Activated T-helper 2 cell treated with anti-CD3 and anti-CD28 coated beads, Interferon-gamma antibody, Interleukin-2, Interleukin-4, amounts not matched to agents 10 μg/mL and 5 μg/mL and 100 μg/mL, durations not matched to agents 14 hours and 24 hours and 36 hours (primary cell): ENCODE data around the gene PIK3CD. TPM values are rescaled to one million over a fixed set of nuclear protein-coding genes. Genes with fewer than 3 reads are reported as not detected.

Experiments
- DNase-seq: peaks from one replicate; pipeline ENCODE4 v3.0.0; 2021; ENCODE audit warnings: low spot score
- H3K27ac Mint-ChIP-seq: one replicate; pipeline ENCODE4 v1.8.0; 2021; ENCODE audit warnings: mixed read lengths
- H3K27me3 Mint-ChIP-seq: one replicate; pipeline ENCODE4 v1.8.0; 2021; ENCODE audit warnings: low read depth, mixed read lengths
- H3K36me3 Mint-ChIP-seq: one replicate; pipeline ENCODE4 v1.8.0; 2021; ENCODE audit warnings: low read depth, mixed read lengths
- H3K4me1 Mint-ChIP-seq: one replicate; pipeline ENCODE4 v1.8.0; 2021; ENCODE audit warnings: low read depth, mixed read lengths
- H3K4me3 Mint-ChIP-seq: one replicate; pipeline ENCODE4 v1.8.0; 2021; ENCODE audit warnings: low read depth, mild to moderate bottlenecking, moderate library complexity, mixed read lengths
- H3K9me3 Mint-ChIP-seq: one replicate; pipeline ENCODE4 v1.8.0; 2021; ENCODE audit warnings: mixed read lengths
- intact Hi-C: fragments of 100-400 bp; cut with micrococcal nuclease; formaldehyde crosslinking; loops from one replicate; pipeline ENCODE4 v1.15.1; 2023
- total RNA-seq: library from RNA; stranded (reverse); gene quantifications from 2 replicates; pipeline ENCODE4 v1.2.3, GENCODE V29; 2022

PIK3CD gene
- total RNA-seq, 1 donor from 2014 or later, result 184 TPM

- no peak overlapping the region for H3K27ac Mint-ChIP-seq
- intact Hi-C loops, result loop anchor here (10.0 kb wide), 1 partner anchor 142 kb away; no protein-coding TSS in a partner anchor
- H3K27me3 Mint-ChIP-seq, result no peaks in the 10 kb centered on the region
- H3K4me3 Mint-ChIP-seq, result no peak overlapping the region
- H3K36me3 Mint-ChIP-seq, result peaks cover 86% of the 10 kb centered on the region
- peaks cover 5% of the 10 kb centered on the region for H3K9me3 Mint-ChIP-seq
- H3K4me1 Mint-ChIP-seq, result peaks cover 30% of the 10 kb centered on the region
- no peak for DNase-seq
Observed at GRCh38 chr1:9722378-9722749, 70.8 kb downstream of the PIK3CD start.

- peak overlapping the region; percentile 50 for H3K27ac Mint-ChIP-seq
- H3K4me1 Mint-ChIP-seq, result peaks cover 28% of the 10 kb centered on the region
- no peak overlapping the region for H3K4me3 Mint-ChIP-seq
Observed at GRCh38 chr1:9723068-9723805, 71.7 kb downstream of the PIK3CD start.

GRCh38 chr1:9723926-9724325 is 72.4 kb downstream of the PIK3CD start:
- H3K27ac Mint-ChIP-seq, result peak overlapping the region; percentile 50
- intact Hi-C loops, result loop anchor here (10.0 kb wide), 1 partner anchor 141 kb away; no protein-coding TSS in a partner anchor

More at GRCh38 chr1:9723068-9723805, 71.7 kb downstream of the PIK3CD start:
- intact Hi-C loops, result loop anchor here (10.0 kb wide), 1 partner anchor 142 kb away; no protein-coding TSS in a partner anchor
- H3K27me3 Mint-ChIP-seq, result no peaks in the 10 kb centered on the region
- no peak for DNase-seq
- H3K36me3 Mint-ChIP-seq, result peaks cover 86% of the 10 kb centered on the region
- H3K9me3 Mint-ChIP-seq, result peaks cover 5% of the 10 kb centered on the region

GRCh38 chr1:9724706-9725476 is 73.4 kb downstream of the PIK3CD start:
- Mint-ChIP-seq H3K9me3 (peaks cover 5% of the 10 kb centered on the region), H3K36me3 (peaks cover 84% of the 10 kb centered on the region), H3K4me3 (no peak overlapping the region), H3K27me3 (no peaks in the 10 kb centered on the region), H3K4me1 (peaks cover 32% of the 10 kb centered on the region), H3K27ac (peak overlapping the region; percentile 62)
- DNase-seq, result peak; percentile 58
- intact Hi-C loops, result loop anchor here (5.0 to 10.0 kb wide), 4 partner anchors 38 to 140 kb away; partner anchors contain the start of gene CLSTN1

More at GRCh38 chr1:9723926-9724325, 72.4 kb downstream of the PIK3CD start:
- Mint-ChIP-seq H3K9me3 (peaks cover 5% of the 10 kb centered on the region), H3K4me3 (no peak overlapping the region), H3K36me3 (peaks cover 88% of the 10 kb centered on the region), H3K4me1 (peaks cover 33% of the 10 kb centered on the region), H3K27me3 (no peaks in the 10 kb centered on the region)
- DNase-seq, result no peak

- H3K4me3 Mint-ChIP-seq, result no peak overlapping the region
- peak overlapping the region; percentile 17 for H3K27ac Mint-ChIP-seq
- H3K4me1 Mint-ChIP-seq, result peaks cover 37% of the 10 kb centered on the region
Observed at GRCh38 chr1:9726406-9726805, 74.9 kb downstream of the PIK3CD start.

GRCh38 chr1:9726905-9727595 is 75.5 kb downstream of the PIK3CD start:
- DNase-seq, result no peak
- intact Hi-C loops, result loop anchor here (5.0 to 10.0 kb wide), 4 partner anchors 40 to 138 kb away; partner anchors contain the start of gene CLSTN1
- no peak overlapping the region for H3K4me3 Mint-ChIP-seq
- peaks cover 41% of the 10 kb centered on the region for H3K4me1 Mint-ChIP-seq
- H3K27me3 Mint-ChIP-seq, result no peaks in the 10 kb centered on the region
- H3K27ac Mint-ChIP-seq, result peak overlapping the region; percentile 94
- H3K36me3 Mint-ChIP-seq, result peaks cover 85% of the 10 kb centered on the region
- H3K9me3 Mint-ChIP-seq, result peaks cover 5% of the 10 kb centered on the region

More at GRCh38 chr1:9726406-9726805, 74.9 kb downstream of the PIK3CD start:
- Mint-ChIP-seq H3K27me3 (no peaks in the 10 kb centered on the region), H3K9me3 (peaks cover 5% of the 10 kb centered on the region), H3K36me3 (peaks cover 85% of the 10 kb centered on the region)
- DNase-seq, result no peak
- intact Hi-C loops, result loop anchor here (5.0 to 10.0 kb wide), 4 partner anchors 39 to 138 kb away; partner anchors contain the start of gene CLSTN1

GRCh38 chr1:9728451-9729295 is 77.1 kb downstream of the PIK3CD start:
- peak; percentile 62 for DNase-seq
- intact Hi-C loops, result loop anchor here (1.0 to 10.0 kb wide), 7 partner anchors 11 to 136 kb away; partner anchors contain the start of genes CLSTN1 and PIK3CD
- peaks cover 1% of the 10 kb centered on the region for H3K9me3 Mint-ChIP-seq
- peak overlapping the region; percentile 94 for H3K27ac Mint-ChIP-seq
- H3K36me3 Mint-ChIP-seq, result peaks cover 83% of the 10 kb centered on the region
- H3K4me1 Mint-ChIP-seq, result peaks cover 43% of the 10 kb centered on the region
- H3K27me3 Mint-ChIP-seq, result no peaks in the 10 kb centered on the region
- H3K4me3 Mint-ChIP-seq, result peak overlapping the region; percentile 63

GRCh38 chr1:9729523-9729922 is 78.0 kb downstream of the PIK3CD start:
- H3K4me3 Mint-ChIP-seq, result no peak overlapping the region

GRCh38 chr1:9730096-9730901 is 78.8 kb downstream of the PIK3CD start:
- Mint-ChIP-seq H3K4me3 (peak overlapping the region; percentile 22), H3K9me3 (no peaks in the 10 kb centered on the region), H3K27me3 (no peaks in the 10 kb centered on the region), H3K4me1 (peaks cover 37% of the 10 kb centered on the region), H3K36me3 (peaks cover 74% of the 10 kb centered on the region), H3K27ac (peak overlapping the region; percentile 59)
- no peak for DNase-seq
- intact Hi-C loops, result no loop called here

More at GRCh38 chr1:9729523-9729922, 78.0 kb downstream of the PIK3CD start:
- Mint-ChIP-seq H3K27me3 (no peaks in the 10 kb centered on the region), H3K36me3 (peaks cover 80% of the 10 kb centered on the region), H3K4me1 (peaks cover 41% of the 10 kb centered on the region), H3K27ac (peak overlapping the region; percentile 94), H3K9me3 (no peaks in the 10 kb centered on the region)
- DNase-seq, result no peak
- intact Hi-C loops, result loop anchor here (2.0 to 10.0 kb wide), 5 partner anchors 42 to 135 kb away; partner anchors contain the start of genes CLSTN1 and PIK3CD

- intact Hi-C loops, result no loop called here
- no peak overlapping the region for H3K27ac Mint-ChIP-seq
- no peak overlapping the region for H3K4me3 Mint-ChIP-seq
- no peaks in the 10 kb centered on the region for H3K9me3 Mint-ChIP-seq
- DNase-seq, result no peak
- no peaks in the 10 kb centered on the region for H3K27me3 Mint-ChIP-seq
- H3K36me3 Mint-ChIP-seq, result peaks cover 79% of the 10 kb centered on the region
- peaks cover 37% of the 10 kb centered on the region for H3K4me1 Mint-ChIP-seq
Observed at GRCh38 chr1:9731051-9731537, 79.6 kb downstream of the PIK3CD start.

GRCh38 chr1:9731561-9731960 is 80.0 kb downstream of the PIK3CD start:
- Mint-ChIP-seq H3K36me3 (peaks cover 76% of the 10 kb centered on the region), H3K4me1 (peaks cover 35% of the 10 kb centered on the region), H3K9me3 (no peaks in the 10 kb centered on the region), H3K27ac (peak overlapping the region; percentile 75), H3K4me3 (no peak overlapping the region), H3K27me3 (no peaks in the 10 kb centered on the region)
- intact Hi-C loops, result no loop called here
- DNase-seq, result no peak
